HG03159 (cell line): Measurements from ENCODE around the gene FMNL2.

Experiments used
- ATAC-seq: cut with Tn5 transposase; IDR thresholded peaks from one replicate; pipeline ENCODE4 v1.9.1; 2021; ENCODE audit warnings: mild to moderate bottlenecking, moderate library complexity; ENCODE audit not compliant: unreplicated experiment

FMNL2 gene

GRCh38 chr2:152630466-152630865 is 295.5 kb downstream of the FMNL2 start:
- no peak for ATAC-seq

GRCh38 chr2:152632736-152633135 is 297.8 kb downstream of the FMNL2 start:
- ATAC-seq = no peak

DNA sequence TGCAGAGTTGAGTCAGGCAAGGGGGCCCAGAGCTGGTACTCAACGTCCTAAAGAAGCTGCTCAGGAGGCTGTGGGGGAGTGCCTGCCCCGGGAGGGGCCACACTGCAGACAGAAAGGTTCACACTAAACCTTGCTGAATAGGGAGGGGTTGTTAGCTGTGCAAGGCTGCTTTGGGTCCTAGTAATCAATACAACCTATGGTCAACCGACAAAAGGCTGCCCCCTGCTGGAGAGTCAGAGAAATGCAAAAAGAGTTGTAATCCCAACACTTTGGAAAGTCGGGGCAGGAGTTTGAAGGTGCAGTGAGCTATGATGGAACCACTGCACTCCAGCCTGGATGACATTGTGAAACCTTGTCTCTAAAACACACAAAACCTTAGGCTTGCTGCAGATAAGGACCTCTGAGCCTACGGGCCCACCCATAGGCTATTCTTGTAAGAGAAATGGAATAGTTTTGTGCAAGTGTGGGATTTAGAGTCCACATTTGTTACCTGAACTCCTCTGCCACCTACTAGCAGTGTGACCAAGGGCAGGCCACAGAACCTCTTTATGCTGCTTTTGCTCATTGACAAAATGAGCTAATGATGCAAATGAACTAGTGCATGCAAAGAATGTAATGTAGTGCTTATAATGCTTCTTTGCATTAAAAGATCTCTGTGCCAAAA is 300.8 kb downstream of the FMNL2 start:
- peak; percentile 60 for ATAC-seq

GRCh38 chr2:152637251-152637650 is 302.3 kb downstream of the FMNL2 start:
- ATAC-seq = no peak

- no peak for ATAC-seq
Observed at GRCh38 chr2:152638056-152638455, 303.1 kb downstream of the FMNL2 start.

GRCh38 chr2:152638590-152638989 is 303.6 kb downstream of the FMNL2 start:
- no peak for ATAC-seq

DNA sequence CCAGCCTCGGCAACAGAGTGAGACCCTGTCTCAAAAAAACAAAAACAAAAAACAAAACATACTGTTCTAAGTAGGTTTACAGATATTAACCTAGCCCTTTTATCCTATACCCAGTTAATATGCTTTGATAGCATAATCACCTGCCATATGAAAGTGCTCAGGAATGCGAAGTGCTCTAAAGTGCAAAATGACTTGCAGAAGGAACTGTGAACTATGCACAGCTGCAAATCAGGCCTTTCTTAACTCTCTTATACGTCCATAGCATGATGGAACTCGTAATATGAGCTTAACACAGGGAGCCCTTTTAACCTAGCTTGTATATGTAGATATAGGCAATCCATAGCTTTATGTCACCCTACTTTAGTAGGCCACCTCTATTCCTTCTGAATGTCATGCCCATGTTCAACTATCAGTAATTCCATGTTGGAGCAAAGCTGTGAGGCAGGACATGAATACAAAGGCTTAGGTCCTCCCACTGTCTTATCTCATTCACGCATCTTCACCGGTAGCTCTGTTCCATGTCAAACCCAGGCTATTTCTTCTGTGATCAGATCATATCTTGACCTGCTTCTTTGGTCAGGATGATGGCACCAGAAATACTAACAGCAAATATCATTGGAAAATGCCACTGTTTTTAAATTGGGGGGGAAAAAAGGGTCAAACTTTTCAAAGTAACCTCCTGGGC is 309.4 kb downstream of the FMNL2 start:
- ATAC-seq = no peak

- no peak for ATAC-seq
Observed at GRCh38 chr2:152646264-152646663, 311.3 kb downstream of the FMNL2 start.

- no peak for ATAC-seq
Observed at GRCh38 chr2:152646775-152647174, 311.8 kb downstream of the FMNL2 start.

DNA sequence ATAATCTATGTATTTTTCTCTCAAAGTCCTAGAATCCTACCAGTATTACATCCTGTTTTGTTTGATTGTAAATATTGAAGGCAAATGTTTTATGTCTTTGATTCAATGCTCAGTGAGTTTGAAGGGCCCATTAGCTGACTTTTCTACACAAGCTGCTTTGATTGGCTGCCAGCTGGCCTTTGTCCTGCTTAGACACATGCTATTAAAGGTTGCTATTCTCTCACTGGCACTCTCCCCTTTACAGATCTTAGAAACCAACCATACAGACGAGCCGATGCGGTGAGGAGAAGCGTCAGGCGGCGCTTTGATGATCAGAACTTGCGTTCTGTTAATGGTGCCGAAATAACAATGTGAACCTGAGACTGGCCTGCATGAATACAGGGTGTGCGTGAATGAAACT is 312.6 kb downstream of the FMNL2 start:
- no peak for ATAC-seq

DNA sequence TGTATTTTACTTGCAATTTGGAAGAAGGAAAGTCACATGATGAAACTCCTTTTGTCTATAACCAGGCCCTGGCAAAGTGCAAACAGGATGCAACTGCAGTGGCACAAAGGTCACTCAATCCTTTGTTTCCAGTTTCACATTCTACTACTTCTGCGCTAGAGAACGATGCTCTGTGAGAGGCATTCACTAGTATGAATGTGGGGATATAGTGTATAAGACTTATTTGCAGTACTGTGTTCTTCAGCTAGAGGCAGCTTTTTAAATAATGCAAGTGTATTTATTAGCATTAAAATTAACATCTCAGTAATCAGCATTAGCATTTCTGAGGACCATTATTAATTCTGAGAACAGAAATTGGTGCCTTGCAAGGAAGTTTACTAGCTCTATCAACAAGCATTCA is 313.4 kb downstream of the FMNL2 start:
- peak; percentile 52 for ATAC-seq

- no peak for ATAC-seq
Observed at GRCh38 chr2:152649997-152650396, 315.0 kb downstream of the FMNL2 start.

- ATAC-seq = no peak
Observed at GRCh38 chr2:152650768-152651371, 315.9 kb downstream of the FMNL2 start.

DNA sequence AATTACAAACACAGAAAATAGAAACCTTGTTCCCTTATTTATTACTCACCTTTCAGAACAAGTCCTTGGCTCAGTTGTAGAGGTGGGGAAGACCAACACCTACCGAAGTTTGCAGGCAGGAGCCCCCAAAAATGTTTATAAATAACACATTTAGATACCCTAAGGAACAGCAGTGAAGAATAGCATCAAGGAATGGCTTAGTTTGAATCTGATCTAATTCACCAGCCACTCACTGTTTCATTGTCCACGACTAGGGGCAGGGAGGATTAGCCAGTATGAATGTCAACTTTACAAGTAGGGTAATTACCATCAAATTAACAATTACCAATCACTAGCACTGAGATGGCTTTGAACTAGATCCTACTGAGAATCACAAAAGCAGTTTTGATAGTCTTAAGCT is 316.9 kb downstream of the FMNL2 start:
- no peak for ATAC-seq

DNA sequence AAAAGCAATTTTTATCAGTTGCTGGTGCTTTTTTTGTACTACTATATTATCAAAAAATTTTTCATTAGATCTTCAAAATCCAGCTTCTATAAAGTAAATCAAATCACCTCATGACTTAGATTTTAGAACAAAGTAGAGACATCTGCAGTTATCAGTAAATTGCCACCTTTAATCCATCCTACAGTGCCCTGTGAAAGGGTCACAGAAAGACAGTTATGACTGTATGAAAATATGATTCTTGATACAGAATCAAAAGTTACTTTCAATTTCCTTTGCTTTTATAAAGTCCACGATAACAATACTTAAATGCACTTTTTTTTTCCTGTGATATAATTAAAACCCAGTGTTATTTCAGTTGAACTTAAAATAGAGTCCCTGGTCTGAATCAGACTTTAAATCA is 320.9 kb downstream of the FMNL2 start:
- peak; percentile 57 for ATAC-seq

- peak; percentile 51 for ATAC-seq
Observed at GRCh38 chr2:152657043-152657442, 322.1 kb downstream of the FMNL2 start.

DNA sequence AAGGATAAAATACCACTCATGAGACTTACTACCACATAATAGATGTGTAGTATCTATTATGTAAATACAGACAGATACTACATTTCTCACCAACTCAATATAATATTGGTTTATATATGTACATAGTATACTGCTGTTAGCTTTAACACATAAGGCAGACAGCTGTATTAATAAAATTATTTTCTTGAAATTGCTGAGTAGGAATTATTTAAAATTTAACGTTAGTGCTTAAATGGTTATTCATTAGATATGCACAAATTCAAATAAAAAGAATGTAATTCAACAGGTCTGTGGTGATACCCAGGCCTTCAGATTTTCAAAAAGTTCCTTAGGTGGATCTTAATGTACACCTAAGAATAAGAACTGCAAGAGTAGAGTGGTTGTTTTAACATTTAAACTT is 323.2 kb downstream of the FMNL2 start:
- ATAC-seq = no peak

- no peak for ATAC-seq
Observed at GRCh38 chr2:152661076-152661475, 326.1 kb downstream of the FMNL2 start.

DNA sequence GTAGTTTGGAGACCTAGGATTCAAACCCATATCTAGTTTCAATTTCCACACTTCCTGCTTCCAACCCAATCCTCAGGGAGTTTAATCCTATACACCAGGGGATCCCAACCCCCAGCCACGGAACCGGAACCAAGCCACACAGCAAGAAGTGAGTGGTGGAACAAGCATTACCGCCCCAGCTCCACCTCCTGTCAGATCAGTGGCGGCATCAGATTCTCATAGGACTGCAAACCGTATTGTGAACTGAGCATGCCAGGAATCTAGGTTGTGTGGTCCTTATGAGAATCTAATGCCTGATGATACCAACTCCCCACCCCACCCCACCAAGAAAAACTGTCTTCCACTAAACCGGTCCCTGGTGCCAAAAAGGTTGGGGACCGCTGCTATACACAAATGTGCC is 329.8 kb downstream of the FMNL2 start:
- no peak for ATAC-seq

DNA sequence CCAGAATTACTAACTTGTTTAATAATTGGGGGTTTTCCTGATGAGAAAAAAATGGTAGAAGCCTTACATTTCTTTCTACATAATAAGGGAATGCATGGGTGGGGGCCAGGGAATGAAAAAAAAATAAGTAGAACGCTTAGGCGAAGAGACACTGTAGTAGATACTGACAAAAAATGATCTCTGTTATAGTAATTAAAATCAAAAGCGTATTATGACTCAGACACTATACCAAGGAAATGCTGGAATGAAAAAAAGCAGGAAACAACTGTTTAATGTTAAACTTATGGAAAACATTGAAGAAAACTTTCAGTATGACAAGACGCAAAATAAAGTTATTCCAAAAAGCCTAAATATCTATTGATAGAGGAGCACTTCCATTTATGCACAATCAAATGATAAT is 339.4 kb downstream of the FMNL2 start:
- ATAC-seq = no peak

GRCh38 chr2:152676461-152676860 is 341.5 kb downstream of the FMNL2 start:
- ATAC-seq = no peak

- ATAC-seq = no peak
Observed at GRCh38 chr2:152678808-152679207, 343.8 kb downstream of the FMNL2 start.
